Esophagus muscularis mucosa (tissue), 4 donors: ENCODE results near the gene PRDM16. TPM values are rescaled to one million over a fixed set of nuclear protein-coding genes. Genes with fewer than 3 reads are reported as not detected.
A peak's percentile ranks its signal among the peaks of the same experiment; 100 is the strongest.

Source experiments
- DNase-seq: peaks from one replicate; pipeline ENCODE4 v3.0.0-alpha.2; 2017; ENCODE audit errors: extremely low spot score
- H3K27ac ChIP-seq, 4 donors: fragments of 200-600 bp; sonication (generic); replicated peaks in 1 of 4; 1 replicate in 3 of 4; 2 replicates in 1 of 4; pipeline ENCODE4 v1.5.1; 2016 to 2019; ENCODE audit warnings: mild to moderate bottlenecking in 1 of 4
- H3K27me3 ChIP-seq, 4 donors: fragments of 200-600 bp; sonication (generic); one replicate each; pipeline versions ENCODE4 v1.5.1 to v1.6.0; 2016 to 2019
- H3K36me3 ChIP-seq, 4 donors: fragments of 200-600 bp; sonication (generic); one replicate each; pipeline ENCODE4 v1.5.1; 2016 to 2019
- H3K4me1 ChIP-seq, 4 donors: fragments of 200-600 bp; sonication (generic); one replicate each; pipeline ENCODE4 v1.5.1; 2016 to 2019
- H3K4me3 ChIP-seq, 4 donors: fragments of 200-600 bp; sonication (generic); 1 replicate in 2 of 4; 2 replicates in 2 of 4; pipeline ENCODE4 v1.5.1; 2016 to 2019; ENCODE audit warnings: mild to moderate bottlenecking in 4 of 4, moderate library complexity in 1 of 4
- H3K9me3 ChIP-seq, 4 donors: fragments of 200-600 bp; sonication (generic); 1 replicate in 3 of 4; 2 replicates in 1 of 4; pipeline ENCODE4 v1.5.1; 2016 to 2019
- EP300 ChIP-seq: sonication (generic); formaldehyde crosslinking; IDR thresholded peaks from one replicate; pipeline ENCODE4 v1.6.1; 2017; ENCODE audit warnings: antibody characterized with exemption
- POLR2A ChIP-seq: fragments of 450-650 bp; IDR thresholded peaks from one replicate; pipeline ENCODE4 v1.6.1; 2017; ENCODE audit warnings: antibody characterized with exemption, moderate library complexity, mild to moderate bottlenecking, low read depth
- POLR2AphosphoS5 ChIP-seq, 2 donors: sonication (generic); formaldehyde crosslinking; IDR thresholded peaks; one replicate each; pipeline ENCODE4 v1.6.1; 2017; ENCODE audit warnings: antibody characterized with exemption in 2 of 2
- WGBS: methylation state at CpG from one replicate; pipeline ENCODE4 v1.1.5; 2018; 5-methylcytosine and 5-hydroxymethylcytosine counted together
- intact Hi-C: fragments of 100-400 bp; cut with DNase I; formaldehyde crosslinking; loops from one replicate; pipeline ENCODE4 v1.15.1; 2023
- total RNA-seq, 4 donors: library from RNA; depleted of rRNA; stranded (reverse); fragments of >200 nt; gene quantifications; one replicate each; pipeline versions ENCODE4 v1.1.0 to v1.2.1, GENCODE V29; 2016
- TF ChIP-seq, protein P1 (sequence below), 3 experiments: fragments of 200-600 bp in 2 of 3; fragments of 450-650 bp in 1 of 3; sonication (generic) in 2 of 3; IDR thresholded peaks; one replicate each; pipeline ENCODE4 v1.5.1; 2017 to 2019; ENCODE audit warnings: antibody characterized with exemption in 3 of 3, mild to moderate bottlenecking in 2 of 3, moderate library complexity in 1 of 3

PRDM16 gene
- total RNA-seq, 4 donors from 2014 or later = 1.2 to 4.4 (median 2.2) TPM

GRCh38 chr1:3467096-3468036, 398.4 kb downstream of the PRDM16 start:
- WGBS = 84% methylated on average over 25 of the region's 35 CpGs
- H3K27me3 ChIP-seq = peaks cover 0 to 60% (median 0%) of the 10 kb centered on the region in 4 donors
- peak overlapping the region in 1 of 4 donors; percentile 33 for H3K27ac ChIP-seq
- no peaks in the 10 kb centered on the region for H3K36me3 ChIP-seq
- H3K4me1 ChIP-seq = peaks cover 6 to 13% (median 7%) of the 10 kb centered on the region in 4 donors
- TF ChIP-seq POLR2AphosphoS5 (IDR thresholded peaks at IDR 0.05) (no peak), EP300 (no peak), POLR2A (no peak)
- TF ChIP-seq, protein P1, sequence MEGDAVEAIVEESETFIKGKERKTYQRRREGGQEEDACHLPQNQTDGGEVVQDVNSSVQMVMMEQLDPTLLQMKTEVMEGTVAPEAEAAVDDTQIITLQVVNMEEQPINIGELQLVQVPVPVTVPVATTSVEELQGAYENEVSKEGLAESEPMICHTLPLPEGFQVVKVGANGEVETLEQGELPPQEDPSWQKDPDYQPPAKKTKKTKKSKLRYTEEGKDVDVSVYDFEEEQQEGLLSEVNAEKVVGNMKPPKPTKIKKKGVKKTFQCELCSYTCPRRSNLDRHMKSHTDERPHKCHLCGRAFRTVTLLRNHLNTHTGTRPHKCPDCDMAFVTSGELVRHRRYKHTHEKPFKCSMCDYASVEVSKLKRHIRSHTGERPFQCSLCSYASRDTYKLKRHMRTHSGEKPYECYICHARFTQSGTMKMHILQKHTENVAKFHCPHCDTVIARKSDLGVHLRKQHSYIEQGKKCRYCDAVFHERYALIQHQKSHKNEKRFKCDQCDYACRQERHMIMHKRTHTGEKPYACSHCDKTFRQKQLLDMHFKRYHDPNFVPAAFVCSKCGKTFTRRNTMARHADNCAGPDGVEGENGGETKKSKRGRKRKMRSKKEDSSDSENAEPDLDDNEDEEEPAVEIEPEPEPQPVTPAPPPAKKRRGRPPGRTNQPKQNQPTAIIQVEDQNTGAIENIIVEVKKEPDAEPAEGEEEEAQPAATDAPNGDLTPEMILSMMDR (IDR thresholded peaks at IDR 0.05) = no peak
- H3K9me3 ChIP-seq = no peaks in the 10 kb centered on the region
- H3K4me3 ChIP-seq = no peak overlapping the region
- DNase-seq = no peak
- intact Hi-C loops = no loop called here

GRCh38 chr1:3468236-3469103, 399.5 kb downstream of the PRDM16 start:
- Histone ChIP-seq H3K36me3 (no peaks in the 10 kb centered on the region), H3K4me3 (no peak overlapping the region), H3K27me3 (peaks cover 0 to 64% (median 0%) of the 10 kb centered on the region in 4 donors), H3K9me3 (no peaks in the 10 kb centered on the region), H3K27ac (peak overlapping the region in 1 of 4 donors; percentile 12), H3K4me1 (peaks cover 6 to 13% (median 7%) of the 10 kb centered on the region in 4 donors)
- TF ChIP-seq, protein P1 (IDR thresholded peaks at IDR 0.05) = no peak
- no peak for TF ChIP-seq EP300
- TF ChIP-seq POLR2A = no peak
- TF ChIP-seq POLR2AphosphoS5 (IDR thresholded peaks at IDR 0.05) = no peak
- 80% methylated on average over 15 of the region's 34 CpGs for WGBS
- no peak for DNase-seq
- intact Hi-C loops = no loop called here

GRCh38 chr1:3469104-3469848, 400.3 kb downstream of the PRDM16 start:
- Histone ChIP-seq H3K4me3 (no peak overlapping the region), H3K4me1 (peaks cover 6 to 13% (median 7%) of the 10 kb centered on the region in 4 donors), H3K27ac (no peak overlapping the region), H3K36me3 (no peaks in the 10 kb centered on the region), H3K9me3 (no peaks in the 10 kb centered on the region), H3K27me3 (peaks cover 0 to 72% (median 0%) of the 10 kb centered on the region in 4 donors)
- no peak for DNase-seq
- intact Hi-C loops = no loop called here
- 92% methylated on average over 14 of the region's 31 CpGs for WGBS
- TF ChIP-seq POLR2A (no peak), POLR2AphosphoS5 (IDR thresholded peaks at IDR 0.05) (no peak), EP300 (no peak)
- TF ChIP-seq, protein P1 (IDR thresholded peaks at IDR 0.05) = no peak

GRCh38 chr1:3469849-3470649, 401.0 kb downstream of the PRDM16 start:
- TF ChIP-seq POLR2AphosphoS5 (IDR thresholded peaks at IDR 0.05) = no peak
- no peak for TF ChIP-seq EP300
- TF ChIP-seq, protein P1 (IDR thresholded peaks at IDR 0.05) = no peak
- no peak for TF ChIP-seq POLR2A

More at GRCh38 chr1:3469849-3470649, 401.0 kb downstream of the PRDM16 start:
- DNase-seq = no peak
- H3K27me3 ChIP-seq = peaks cover 0 to 77% (median 0%) of the 10 kb centered on the region in 4 donors
- H3K36me3 ChIP-seq = no peaks in the 10 kb centered on the region
- H3K9me3 ChIP-seq = no peaks in the 10 kb centered on the region
- intact Hi-C loops = no loop called here
- 93% methylated on average over 16 of the region's 17 CpGs for WGBS
- H3K27ac ChIP-seq = no peak overlapping the region
- H3K4me3 ChIP-seq = no peak overlapping the region
- H3K4me1 ChIP-seq = peaks cover 6 to 13% (median 7%) of the 10 kb centered on the region in 4 donors
